Mesendoderm (in vitro differentiated cells): ENCODE results near the gene AHNAK2.
A peak's percentile ranks its signal among the peaks of the same experiment; 100 is the strongest.

Source experiments
- DNase-seq: peaks from one replicate; pipeline ENCODE4 v3.0.0; 2013
- H2AK5ac ChIP-seq: 2 replicates; pipeline ENCODE4 v1.6.1; 2013; ENCODE audit warnings: low read length, inconsistent platforms
- H2BK120ac ChIP-seq: 2 replicates; pipeline ENCODE4 v1.6.1; 2013; ENCODE audit warnings: low read depth, mild to moderate bottlenecking, low read length, moderate library complexity, mixed read lengths
- H2BK15ac ChIP-seq: replicated peaks from 2 replicates; pipeline ENCODE4 v1.6.1; 2013; ENCODE audit warnings: low read depth, mild to moderate bottlenecking, moderate library complexity
- H2BK5ac ChIP-seq: 2 replicates; pipeline ENCODE4 v1.6.1; 2013; ENCODE audit warnings: low read length, inconsistent platforms
- H3K18ac ChIP-seq: 2 replicates; pipeline ENCODE4 v1.6.1; 2013; ENCODE audit warnings: mild to moderate bottlenecking, low read length, mixed read lengths
- H3K23ac ChIP-seq: one replicate; pipeline ENCODE4 v1.6.1; 2013; ENCODE audit warnings: low read length
- H3K27ac ChIP-seq: 2 replicates; pipeline ENCODE4 v1.5.1; 2013; ENCODE audit warnings: low read depth, mild to moderate bottlenecking, inconsistent platforms, low read length, moderate library complexity
- H3K27me3 ChIP-seq: 2 replicates; pipeline ENCODE4 v1.6.1; 2013; ENCODE audit warnings: low read length, control low read depth, mild to moderate bottlenecking, inconsistent platforms; ENCODE audit not compliant: insufficient read depth, poor library complexity
- H3K36me3 ChIP-seq: 2 replicates; pipeline ENCODE4 v1.6.1; 2013; ENCODE audit warnings: low read length, inconsistent platforms; ENCODE audit not compliant: control insufficient read depth, insufficient read depth
- H3K4ac ChIP-seq: one replicate; pipeline ENCODE4 v1.6.1; 2013; ENCODE audit warnings: low read depth, mild to moderate bottlenecking, low read length, moderate library complexity
- H3K4me1 ChIP-seq: 2 replicates; pipeline ENCODE4 v1.6.1; 2013; ENCODE audit warnings: low read depth, low read length, inconsistent platforms; ENCODE audit not compliant: control insufficient read depth
- H3K4me2 ChIP-seq: 2 replicates; pipeline ENCODE4 v1.6.1; 2013; ENCODE audit warnings: low read length
- H3K4me3 ChIP-seq: 2 replicates; pipeline ENCODE4 v1.5.1; 2013; ENCODE audit warnings: mild to moderate bottlenecking, low read length
- H3K56ac ChIP-seq: one replicate; pipeline ENCODE4 v1.6.1; 2013; ENCODE audit warnings: low read length
- H3K79me1 ChIP-seq: 2 replicates; pipeline ENCODE4 v1.6.1; 2013; ENCODE audit warnings: low read length, inconsistent platforms
- H3K79me2 ChIP-seq: 2 replicates; pipeline ENCODE4 v1.6.1; 2013; ENCODE audit warnings: mild to moderate bottlenecking, low read length; ENCODE audit not compliant: control insufficient read depth, insufficient read depth
- H3K9ac ChIP-seq: 2 replicates; pipeline ENCODE4 v1.6.1; 2013; ENCODE audit warnings: low read length, inconsistent platforms
- H4K5ac ChIP-seq: one replicate; pipeline ENCODE4 v1.6.1; 2013; ENCODE audit warnings: low read length
- H4K8ac ChIP-seq: one replicate; pipeline ENCODE4 v1.6.1; 2013; ENCODE audit warnings: low read depth, mild to moderate bottlenecking, control low read depth, low read length, moderate library complexity
- WGBS: extraction: QIAGEN DNeasy Blood & Tissue Kit; methylation state at CpG from one replicate; pipeline ENCODE4 v1.1.7; 2013; ENCODE audit warnings: low lambda C conversion rate, missing lambda C conversion rate; ENCODE audit not compliant: insufficient coverage; ENCODE audit errors: extremely low coverage; 5-methylcytosine and 5-hydroxymethylcytosine counted together

Gene AHNAK2

GRCh38 chr14:104980611-104981531 is 2.7 kb upstream of the AHNAK2 start:
- Histone ChIP-seq H3K4me1 (no peaks in the 10 kb centered on the region), H3K4me2 (no peak overlapping the region), H3K18ac (no peak overlapping the region), H3K4ac (no peak overlapping the region), H3K9ac (no peak overlapping the region), H3K79me1 (no peaks in the 10 kb centered on the region), H3K27me3 (no peaks in the 10 kb centered on the region), H3K36me3 (no peaks in the 10 kb centered on the region), H2AK5ac (no peak overlapping the region), H2BK120ac (no peak overlapping the region), H4K5ac (no peak overlapping the region), H2BK5ac (no peak overlapping the region), H3K79me2 (no peaks in the 10 kb centered on the region), H3K4me3 (no peak overlapping the region), H3K27ac (no peak overlapping the region), H3K56ac (no peak overlapping the region), H3K23ac (no peak overlapping the region), H2BK15ac (no peak overlapping the region), H4K8ac (no peak overlapping the region)
- DNase-seq = no peak
- no CpG with 5 or more reads among the region's 22 CpGs for WGBS

- no peaks in the 10 kb centered on the region for H3K4me1 ChIP-seq
These were observed 1.8 kb upstream of the AHNAK2 start for GRCh38 chr14:104979758-104980610.

GRCh38 chr14:104978746-104979691 is 845 bp upstream of the AHNAK2 start:
- H3K4me1 ChIP-seq = no peaks in the 10 kb centered on the region
- H3K18ac ChIP-seq = no peak overlapping the region
- H2BK15ac ChIP-seq = no peak overlapping the region
- no peak overlapping the region for H3K4me3 ChIP-seq
- WGBS = no CpG with 5 or more reads among the region's 32 CpGs
- H2BK120ac ChIP-seq = no peak overlapping the region
- H3K36me3 ChIP-seq = no peaks in the 10 kb centered on the region
- no peaks in the 10 kb centered on the region for H3K79me2 ChIP-seq
- H2AK5ac ChIP-seq = no peak overlapping the region
- no peak overlapping the region for H3K9ac ChIP-seq
- H4K5ac ChIP-seq = no peak overlapping the region
- DNase-seq = no peak
- H3K27me3 ChIP-seq = no peaks in the 10 kb centered on the region
- H3K4me2 ChIP-seq = peak overlapping the region; percentile 70
- no peak overlapping the region for H4K8ac ChIP-seq
- no peak overlapping the region for H2BK5ac ChIP-seq
- no peak overlapping the region for H3K56ac ChIP-seq
- no peak overlapping the region for H3K23ac ChIP-seq
- no peak overlapping the region for H3K4ac ChIP-seq
- no peaks in the 10 kb centered on the region for H3K79me1 ChIP-seq
- no peak overlapping the region for H3K27ac ChIP-seq

More at GRCh38 chr14:104979758-104980610, 1.8 kb upstream of the AHNAK2 start:
- Histone ChIP-seq H3K18ac (no peak overlapping the region), H4K8ac (no peak overlapping the region), H2BK15ac (no peak overlapping the region), H2BK5ac (no peak overlapping the region), H2BK120ac (no peak overlapping the region), H2AK5ac (no peak overlapping the region), H3K56ac (no peak overlapping the region), H3K4me3 (no peak overlapping the region), H3K4ac (no peak overlapping the region), H3K79me2 (no peaks in the 10 kb centered on the region), H3K79me1 (no peaks in the 10 kb centered on the region), H4K5ac (no peak overlapping the region), H3K27me3 (no peaks in the 10 kb centered on the region), H3K9ac (no peak overlapping the region), H3K27ac (no peak overlapping the region), H3K23ac (no peak overlapping the region), H3K4me2 (no peak overlapping the region), H3K36me3 (no peaks in the 10 kb centered on the region)
- WGBS = no CpG with 5 or more reads among the region's 19 CpGs
- no peak for DNase-seq

GRCh38 chr14:104977008-104977680 is 1.0 kb downstream of the AHNAK2 start:
- Histone ChIP-seq H3K4me1 (no peaks in the 10 kb centered on the region), H2AK5ac (no peak overlapping the region), H3K4ac (no peak overlapping the region), H3K36me3 (no peaks in the 10 kb centered on the region), H2BK5ac (no peak overlapping the region), H3K9ac (no peak overlapping the region), H3K79me1 (no peaks in the 10 kb centered on the region), H3K23ac (no peak overlapping the region), H3K4me3 (no peak overlapping the region), H3K18ac (no peak overlapping the region), H2BK120ac (no peak overlapping the region), H3K79me2 (no peaks in the 10 kb centered on the region), H3K27me3 (no peaks in the 10 kb centered on the region), H3K4me2 (no peak overlapping the region), H4K8ac (no peak overlapping the region), H4K5ac (no peak overlapping the region), H2BK15ac (no peak overlapping the region), H3K56ac (no peak overlapping the region), H3K27ac (no peak overlapping the region)
- DNase-seq = no peak
- no CpG with 5 or more reads among the region's 11 CpGs for WGBS
